ENCODE measurements around the gene WWOX.
"Not testable (repeated sequence)": the region's sequence is repeated elsewhere in the genome, so short reads cannot be mapped to it uniquely, and the experiment has no call there.

The WWOX gene

GRCh38 chr16:78589331-78589730 lies 489.9 kb downstream of the WWOX start:
- H3K9me3 ChIP-seq (ENCODE audit: low read length): peaks cover 3% of the 10 kb centered on the region
- H3K36me3 ChIP-seq (ENCODE audit: insufficient read depth, low read length): no peaks in the 10 kb centered on the region
- H3K4me1 ChIP-seq (ENCODE audit: insufficient read depth, low read length): peaks cover 2% of the 10 kb centered on the region
- H2AFZ ChIP-seq (ENCODE audit: low read depth, low read length): no peak overlapping the region
- no peaks in the 10 kb centered on the region for H3K27me3 ChIP-seq (ENCODE audit: insufficient read depth, low read length)
- H3K4me3 ChIP-seq (ENCODE audit: low read length): no peak overlapping the region

- Histone ChIP-seq H3K36me3 (ENCODE audit: insufficient read depth, low read length) (no peaks in the 10 kb centered on the region), H3K9me3 (ENCODE audit: low read length) (peaks cover 3% of the 10 kb centered on the region)
These were observed 492.2 kb downstream of the WWOX start for GRCh38 chr16:78591682-78592103.

GRCh38 chr16:78592111-78592510 lies 492.7 kb downstream of the WWOX start:
- Histone ChIP-seq H3K9me3 (ENCODE audit: low read length) (peaks cover 3% of the 10 kb centered on the region), H2AFZ (ENCODE audit: low read depth, low read length) (no peak overlapping the region), H3K4me3 (ENCODE audit: low read length) (no peak overlapping the region), H3K4me1 (ENCODE audit: insufficient read depth, low read length) (peaks cover 2% of the 10 kb centered on the region), H3K36me3 (ENCODE audit: insufficient read depth, low read length) (no peaks in the 10 kb centered on the region), H3K27me3 (ENCODE audit: insufficient read depth, low read length) (no peaks in the 10 kb centered on the region)

More at GRCh38 chr16:78591682-78592103, 492.2 kb downstream of the WWOX start:
- Histone ChIP-seq H3K4me1 (ENCODE audit: insufficient read depth, low read length) (peaks cover 2% of the 10 kb centered on the region), H3K4me3 (ENCODE audit: low read length) (no peak overlapping the region), H2AFZ (ENCODE audit: low read depth, low read length) (no peak overlapping the region), H3K27me3 (ENCODE audit: insufficient read depth, low read length) (no peaks in the 10 kb centered on the region)

GRCh38 chr16:78593352-78593751 lies 493.9 kb downstream of the WWOX start:
- Histone ChIP-seq H3K4me1 (ENCODE audit: insufficient read depth, low read length) (peaks cover 9% of the 10 kb centered on the region), H2AFZ (ENCODE audit: low read depth, low read length) (no peak overlapping the region), H3K9me3 (ENCODE audit: low read length) (peaks cover 3% of the 10 kb centered on the region), H3K36me3 (ENCODE audit: insufficient read depth, low read length) (no peaks in the 10 kb centered on the region), H3K27me3 (ENCODE audit: insufficient read depth, low read length) (no peaks in the 10 kb centered on the region), H3K4me3 (ENCODE audit: low read length) (no peak overlapping the region)

GRCh38 chr16:78594191-78594590 lies 494.7 kb downstream of the WWOX start:
- H3K36me3 ChIP-seq (ENCODE audit: insufficient read depth, low read length): no peaks in the 10 kb centered on the region
- no peak overlapping the region for H3K4me3 ChIP-seq (ENCODE audit: low read length)
- no peaks in the 10 kb centered on the region for H3K27me3 ChIP-seq (ENCODE audit: insufficient read depth, low read length)

GRCh38 chr16:78596348-78596995 lies 497.0 kb downstream of the WWOX start:
- no peaks in the 10 kb centered on the region for H3K9me3 ChIP-seq (ENCODE audit: low read length)
- no peaks in the 10 kb centered on the region for H3K27me3 ChIP-seq (ENCODE audit: insufficient read depth, low read length)
- H2AFZ ChIP-seq (ENCODE audit: low read depth, low read length): no peak overlapping the region
- H3K36me3 ChIP-seq (ENCODE audit: insufficient read depth, low read length): no peaks in the 10 kb centered on the region
- no peak overlapping the region for H3K4me3 ChIP-seq (ENCODE audit: low read length)
- peaks cover 33% of the 10 kb centered on the region for H3K4me1 ChIP-seq (ENCODE audit: insufficient read depth, low read length)

More at GRCh38 chr16:78594191-78594590, 494.7 kb downstream of the WWOX start:
- Histone ChIP-seq H3K4me1 (ENCODE audit: insufficient read depth, low read length) (peaks cover 18% of the 10 kb centered on the region), H2AFZ (ENCODE audit: low read depth, low read length) (no peak overlapping the region), H3K9me3 (ENCODE audit: low read length) (peaks cover 3% of the 10 kb centered on the region)

GRCh38 chr16:78596996-78597422 lies 497.6 kb downstream of the WWOX start:
- H3K4me3 ChIP-seq (ENCODE audit: low read length): no peak overlapping the region

GRCh38 chr16:78597809-78598570 lies 498.5 kb downstream of the WWOX start:
- no peaks in the 10 kb centered on the region for H3K27me3 ChIP-seq (ENCODE audit: insufficient read depth, low read length)
- H2AFZ ChIP-seq (ENCODE audit: low read depth, low read length): no peak overlapping the region
- no peaks in the 10 kb centered on the region for H3K9me3 ChIP-seq (ENCODE audit: low read length)
- no peaks in the 10 kb centered on the region for H3K36me3 ChIP-seq (ENCODE audit: insufficient read depth, low read length)
- no peak overlapping the region for H3K4me3 ChIP-seq (ENCODE audit: low read length)
- H3K4me1 ChIP-seq (ENCODE audit: insufficient read depth, low read length): peaks cover 34% of the 10 kb centered on the region

More at GRCh38 chr16:78596996-78597422, 497.6 kb downstream of the WWOX start:
- Histone ChIP-seq H3K9me3 (ENCODE audit: low read length) (no peaks in the 10 kb centered on the region), H2AFZ (ENCODE audit: low read depth, low read length) (no peak overlapping the region), H3K36me3 (ENCODE audit: insufficient read depth, low read length) (no peaks in the 10 kb centered on the region), H3K27me3 (ENCODE audit: insufficient read depth, low read length) (no peaks in the 10 kb centered on the region), H3K4me1 (ENCODE audit: insufficient read depth, low read length) (peaks cover 34% of the 10 kb centered on the region)

- no peaks in the 10 kb centered on the region for H3K9me3 ChIP-seq (ENCODE audit: low read length)
- H2AFZ ChIP-seq (ENCODE audit: low read depth, low read length): no peak overlapping the region
- no peaks in the 10 kb centered on the region for H3K27me3 ChIP-seq (ENCODE audit: insufficient read depth, low read length)
- H3K4me3 ChIP-seq (ENCODE audit: low read length): no peak overlapping the region
- H3K36me3 ChIP-seq (ENCODE audit: insufficient read depth, low read length): no peaks in the 10 kb centered on the region
- peaks cover 37% of the 10 kb centered on the region for H3K4me1 ChIP-seq (ENCODE audit: insufficient read depth, low read length)
These were observed 499.8 kb downstream of the WWOX start for GRCh38 chr16:78599271-78599670.

GRCh38 chr16:78604423-78605062 lies 505.1 kb downstream of the WWOX start:
- H3K9me3 ChIP-seq (ENCODE audit: low read length); H2AFZ ChIP-seq (ENCODE audit: low read depth, low read length); H3K4me3 ChIP-seq (ENCODE audit: low read length); H3K27me3 ChIP-seq (ENCODE audit: insufficient read depth, low read length); H3K36me3 ChIP-seq (ENCODE audit: insufficient read depth, low read length): not testable (repeated sequence)
- H3K4me1 ChIP-seq (ENCODE audit: insufficient read depth, low read length): peaks cover 65% of the 10 kb centered on the region

GRCh38 chr16:78605548-78606101 lies 506.2 kb downstream of the WWOX start:
- Histone ChIP-seq H3K27me3 (ENCODE audit: insufficient read depth, low read length) (no peaks in the 10 kb centered on the region), H3K4me1 (ENCODE audit: insufficient read depth, low read length) (peaks cover 70% of the 10 kb centered on the region), H3K9me3 (ENCODE audit: low read length) (no peaks in the 10 kb centered on the region), H3K4me3 (ENCODE audit: low read length) (no peak overlapping the region), H2AFZ (ENCODE audit: low read depth, low read length) (no peak overlapping the region), H3K36me3 (ENCODE audit: insufficient read depth, low read length) (no peaks in the 10 kb centered on the region)

- no peak overlapping the region for H3K4me3 ChIP-seq (ENCODE audit: low read length)
- H3K4me1 ChIP-seq (ENCODE audit: insufficient read depth, low read length): peaks cover 68% of the 10 kb centered on the region
- no peaks in the 10 kb centered on the region for H3K9me3 ChIP-seq (ENCODE audit: low read length)
- H3K36me3 ChIP-seq (ENCODE audit: insufficient read depth, low read length): no peaks in the 10 kb centered on the region
- H2AFZ ChIP-seq (ENCODE audit: low read depth, low read length): no peak overlapping the region
- H3K27me3 ChIP-seq (ENCODE audit: insufficient read depth, low read length): no peaks in the 10 kb centered on the region
These were observed 507.1 kb downstream of the WWOX start for GRCh38 chr16:78606545-78606944.

GRCh38 chr16:78607022-78607421 lies 507.6 kb downstream of the WWOX start:
- Histone ChIP-seq H3K4me1 (ENCODE audit: insufficient read depth, low read length) (peaks cover 65% of the 10 kb centered on the region), H3K9me3 (ENCODE audit: low read length) (no peaks in the 10 kb centered on the region), H2AFZ (ENCODE audit: low read depth, low read length) (no peak overlapping the region), H3K4me3 (ENCODE audit: low read length) (no peak overlapping the region), H3K36me3 (ENCODE audit: insufficient read depth, low read length) (no peaks in the 10 kb centered on the region), H3K27me3 (ENCODE audit: insufficient read depth, low read length) (no peaks in the 10 kb centered on the region)
